BLaER1 (cell line): ENCODE data around the gene TTLL5.

Experiments used
- H3K27ac ChIP-seq: shearing (Covaris generic); formaldehyde crosslinking; 2 replicates; pipeline ENCODE4 v1.8.1; 2022
- H3K27me3 ChIP-seq: shearing (Covaris generic); formaldehyde crosslinking; 2 replicates; pipeline ENCODE4 v1.8.1; 2022
- H3K36me3 ChIP-seq: shearing (Covaris generic); formaldehyde crosslinking; 2 replicates; pipeline ENCODE4 v1.8.1; 2022
- H3K4me1 ChIP-seq: shearing (Covaris generic); formaldehyde crosslinking; 2 replicates; pipeline ENCODE4 v1.8.1; 2022
- H3K4me2 ChIP-seq: shearing (Covaris generic); formaldehyde crosslinking; 2 replicates; pipeline ENCODE4 v1.8.1; 2022
- H3K4me3 ChIP-seq: shearing (Covaris generic); formaldehyde crosslinking; 2 replicates; pipeline ENCODE4 v1.8.1; 2022
- H3K9ac ChIP-seq: shearing (Covaris generic); formaldehyde crosslinking; 2 replicates; pipeline ENCODE4 v1.8.1; 2022
- H3K9me3 ChIP-seq: shearing (Covaris generic); formaldehyde crosslinking; 2 replicates; pipeline ENCODE4 v1.8.1; 2022
- H4K20me1 ChIP-seq: shearing (Covaris generic); formaldehyde crosslinking; 2 replicates; pipeline ENCODE4 v1.8.1; 2022
- Cebpa-rat ChIP-seq: shearing (Covaris generic); IDR thresholded peaks from 2 replicates; pipeline ENCODE4 v1.8.1; 2022

Gene TTLL5

DNA sequence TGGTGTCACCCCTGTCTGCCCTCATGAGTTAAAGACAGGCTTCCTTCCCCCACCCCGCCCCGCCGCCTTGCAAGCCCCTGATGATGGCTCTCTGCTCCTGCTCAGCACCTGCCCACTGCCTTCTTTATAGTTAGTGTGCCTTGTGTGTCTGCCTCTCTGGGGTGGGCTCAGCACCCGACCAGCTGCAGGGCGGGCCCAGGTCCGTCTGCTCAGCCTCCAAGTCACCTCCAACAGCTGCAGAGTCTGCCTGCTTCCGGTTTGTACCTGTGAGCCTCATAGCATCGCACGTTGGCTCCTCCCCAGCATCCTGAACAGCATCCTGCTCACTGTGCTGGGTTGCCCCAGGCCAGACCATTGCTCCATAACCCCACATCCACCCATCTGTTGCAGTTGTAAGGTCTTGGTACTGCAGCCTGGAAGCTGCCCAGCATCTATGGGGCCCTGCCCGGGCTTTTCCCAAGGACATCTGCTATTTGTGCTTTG is 317.2 kb downstream of the TTLL5 start:
- Histone ChIP-seq H3K9me3 (no peaks in the 10 kb centered on the region), H3K27me3 (peaks cover 6% of the 10 kb centered on the region), H4K20me1 (no peaks in the 10 kb centered on the region), H3K27ac (no peak overlapping the region), H3K4me3 (no peak overlapping the region), H3K4me2 (peak overlapping the region; percentile 92), H3K4me1 (peaks cover 57% of the 10 kb centered on the region), H3K9ac (no peak overlapping the region), H3K36me3 (no peaks in the 10 kb centered on the region)
- no peak for TF ChIP-seq Cebpa-rat

DNA sequence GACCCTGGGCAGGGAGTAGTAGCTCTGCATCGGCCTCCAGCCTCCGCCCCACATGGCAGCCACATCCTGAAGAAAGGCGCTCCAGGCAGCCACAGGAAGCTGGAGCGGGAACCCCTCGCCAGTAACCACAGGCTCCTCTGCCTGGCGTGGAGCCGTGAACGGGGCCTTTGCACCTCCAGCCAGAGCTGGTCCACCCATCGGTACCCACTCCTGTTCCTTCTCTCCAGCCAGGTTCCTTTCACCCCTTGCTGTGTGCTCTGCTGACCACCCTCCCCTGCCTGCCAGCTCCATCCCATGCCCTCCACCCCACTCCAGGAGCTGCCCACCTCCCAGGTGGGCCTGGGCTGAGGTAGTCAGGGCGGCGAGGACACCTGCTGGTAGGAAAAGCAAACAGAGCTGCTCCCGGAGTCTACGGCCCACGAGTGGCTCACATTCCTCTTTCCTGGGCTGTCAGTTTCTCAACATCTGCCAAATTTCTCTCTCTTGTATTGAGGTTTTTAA is 318.1 kb downstream of the TTLL5 start:
- Histone ChIP-seq H4K20me1 (no peaks in the 10 kb centered on the region), H3K27me3 (peaks cover 11% of the 10 kb centered on the region), H3K36me3 (no peaks in the 10 kb centered on the region), H3K4me1 (peaks cover 57% of the 10 kb centered on the region), H3K9ac (no peak overlapping the region), H3K9me3 (no peaks in the 10 kb centered on the region), H3K4me2 (peak overlapping the region; percentile 92), H3K27ac (0 out of 2 replicates have a peak overlapping the region, but pooled peaks have one; percentile 3), H3K4me3 (no peak overlapping the region)
- no peak for TF ChIP-seq Cebpa-rat

DNA sequence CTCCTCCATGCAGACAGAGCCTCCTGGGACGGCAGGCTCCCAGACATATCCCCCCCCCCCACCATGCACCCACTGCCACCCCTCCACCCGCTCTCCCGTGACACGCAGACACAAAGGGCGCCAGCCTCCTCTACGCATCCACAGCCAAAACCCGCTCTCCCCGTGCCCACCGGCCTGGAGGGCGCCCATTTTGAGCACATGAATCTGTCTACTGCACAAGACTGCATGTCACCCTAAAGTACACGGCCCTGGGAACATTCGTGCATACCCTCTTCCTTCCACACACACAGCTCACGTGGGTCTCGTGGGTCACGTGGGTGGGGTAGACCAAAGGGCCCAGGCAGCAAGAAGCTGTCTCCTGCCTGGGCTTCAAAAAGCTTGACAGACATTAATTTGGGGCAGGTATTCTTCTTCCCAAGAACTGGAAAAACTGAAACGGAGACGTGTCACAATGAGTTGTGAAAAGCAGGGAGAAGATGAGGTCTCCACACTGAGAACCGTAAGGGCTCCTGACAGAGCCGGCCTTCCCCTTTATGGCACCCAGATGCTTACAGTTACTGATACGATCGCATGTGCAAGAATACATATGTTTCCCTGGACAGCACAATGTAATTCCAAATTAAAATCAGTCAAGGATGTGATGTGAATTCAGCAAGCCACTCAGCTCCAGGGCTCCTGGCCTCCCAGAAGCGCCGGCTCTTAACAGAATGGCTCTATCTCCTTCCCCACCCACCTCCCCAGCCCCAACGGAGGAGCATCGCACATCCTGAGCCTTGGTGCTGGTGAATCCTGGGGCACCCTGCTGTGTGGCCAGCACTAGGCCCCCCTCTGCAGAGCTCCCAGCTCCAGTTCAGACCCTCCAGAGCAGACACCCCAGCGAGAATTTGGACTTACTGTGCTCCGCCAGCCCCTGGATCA is 318.9 kb downstream of the TTLL5 start:
- H3K9ac ChIP-seq, result no peak overlapping the region
- no peak overlapping the region for H3K4me3 ChIP-seq
- peaks cover 57% of the 10 kb centered on the region for H3K4me1 ChIP-seq

GRCh38 chr14:75980856-75981255 is 319.8 kb downstream of the TTLL5 start:
- Histone ChIP-seq H3K27me3 (peaks cover 11% of the 10 kb centered on the region), H3K4me1 (peaks cover 57% of the 10 kb centered on the region), H3K36me3 (no peaks in the 10 kb centered on the region), H3K9ac (no peak overlapping the region), H3K9me3 (no peaks in the 10 kb centered on the region), H3K4me3 (no peak overlapping the region), H4K20me1 (no peaks in the 10 kb centered on the region), H3K27ac (no peak overlapping the region), H3K4me2 (peak overlapping the region; percentile 92)
- TF ChIP-seq Cebpa-rat, result no peak

More for the DNA sequence above, 318.9 kb downstream of the TTLL5 start:
- H4K20me1 ChIP-seq, result no peaks in the 10 kb centered on the region
- H3K27me3 ChIP-seq, result peaks cover 11% of the 10 kb centered on the region
- TF ChIP-seq Cebpa-rat, result no peak
- H3K4me2 ChIP-seq, result peak overlapping the region; percentile 92
- H3K36me3 ChIP-seq, result no peaks in the 10 kb centered on the region
- no peaks in the 10 kb centered on the region for H3K9me3 ChIP-seq
- H3K27ac ChIP-seq, result no peak overlapping the region

DNA sequence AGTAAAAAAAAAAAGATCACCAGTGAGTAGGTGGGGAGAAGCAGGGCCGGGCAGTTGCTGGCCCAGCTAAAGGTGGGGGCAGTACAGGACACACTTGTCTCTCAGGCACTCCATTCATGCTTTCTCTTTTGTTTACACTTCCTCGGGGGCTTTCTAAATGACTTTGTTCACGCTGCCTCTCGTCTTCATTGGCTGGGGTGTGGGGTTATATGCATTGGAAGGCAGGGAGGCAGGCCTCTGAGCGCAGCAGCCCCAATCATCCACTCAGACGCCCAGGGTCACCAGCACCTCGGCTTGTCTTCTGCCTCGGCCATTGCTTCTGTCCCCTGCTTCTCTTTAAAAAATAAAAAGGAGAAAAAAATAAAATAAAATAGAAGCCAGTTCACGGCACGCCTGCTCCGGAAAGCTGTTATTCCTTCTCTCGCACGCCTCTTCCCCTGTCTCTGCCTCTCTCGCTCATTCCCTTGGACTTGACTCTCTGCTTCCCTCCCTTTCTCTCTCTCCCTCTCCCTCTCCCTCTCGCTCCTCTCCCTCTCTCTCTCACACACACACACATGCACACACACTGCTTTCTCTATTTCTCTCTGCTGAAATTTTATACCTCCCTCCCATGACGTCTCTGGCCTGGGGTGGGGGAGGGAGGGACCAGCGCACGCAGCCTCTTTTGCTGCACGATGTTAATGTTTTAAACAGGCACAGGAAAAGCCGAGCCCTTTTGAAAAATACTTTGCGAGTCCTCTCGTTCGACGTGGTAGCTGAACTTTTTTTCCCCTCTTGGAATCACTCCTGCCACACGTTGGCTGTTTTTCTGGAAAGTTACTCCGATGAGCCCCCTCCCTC is 320.6 kb downstream of the TTLL5 start, which contains the start of gene TGFB3:
TSS of gene TGFB3 (minus strand) at position 570 of the 840 bp plus-strand sequence. CDS start 1,102 bp downstream, outside the sequence.
- peaks cover 11% of the 10 kb centered on the region for H3K27me3 ChIP-seq
- H3K9ac ChIP-seq, result peak within 1 kb of the TSS; percentile 81
- no peaks in the 10 kb centered on the region for H3K9me3 ChIP-seq
- no peak for TF ChIP-seq Cebpa-rat
- H4K20me1 ChIP-seq, result no peaks in the 10 kb centered on the region
- H3K4me2 ChIP-seq, result peak within 1 kb of the TSS; percentile 92
- H3K4me3 ChIP-seq, result peak within 1 kb of the TSS; percentile 76
- peak within 1 kb of the TSS; percentile 59; the same call in 1 of the 2 replicates for H3K27ac ChIP-seq
- peaks cover 57% of the 10 kb centered on the region for H3K4me1 ChIP-seq
- H3K36me3 ChIP-seq, result no peaks in the 10 kb centered on the region

DNA sequence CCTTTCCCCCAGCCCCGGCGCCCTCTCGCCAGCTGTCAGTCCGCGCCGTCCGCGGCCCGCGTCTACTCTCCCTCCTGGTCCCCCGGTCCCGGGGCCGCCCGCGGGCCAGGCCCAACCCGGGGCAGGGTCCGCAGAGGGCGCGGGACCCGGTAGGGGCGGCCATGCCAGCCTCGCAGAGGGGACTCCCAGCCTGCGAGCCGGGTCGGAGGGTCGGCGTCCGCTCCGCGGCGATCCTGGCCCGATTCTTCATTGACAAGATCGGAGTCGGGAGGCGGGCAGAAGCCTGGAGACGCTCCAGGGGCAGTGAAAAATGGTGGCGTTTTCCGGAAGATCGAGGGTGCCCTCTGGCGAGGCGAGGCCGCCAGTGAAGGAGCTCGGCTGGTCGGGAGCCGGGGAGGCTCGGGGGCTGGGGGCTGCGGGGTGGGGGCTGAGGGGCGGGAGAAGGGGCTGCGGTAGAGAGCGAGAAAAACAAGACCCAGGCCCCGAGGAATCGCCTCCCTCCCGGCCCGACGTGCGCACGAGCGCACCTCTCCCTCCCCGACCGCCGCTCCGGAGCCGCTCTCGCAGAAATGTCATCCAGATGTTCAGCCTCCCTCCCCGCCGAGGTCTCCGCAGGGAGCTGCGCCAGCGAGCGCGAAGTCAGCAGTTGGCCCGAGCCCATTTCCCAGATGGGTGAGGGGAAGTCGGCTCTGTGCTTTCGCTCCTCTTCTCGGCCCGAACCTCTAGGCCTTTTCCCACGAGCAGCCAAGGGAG is 321.4 kb downstream of the TTLL5 start:
- H3K4me1 ChIP-seq, result peaks cover 50% of the 10 kb centered on the region
- no peak for TF ChIP-seq Cebpa-rat
- H3K27ac ChIP-seq, result peak overlapping the region; percentile 59; the same call in 1 of the 2 replicates
- H3K9ac ChIP-seq, result peak overlapping the region; percentile 81
- no peaks in the 10 kb centered on the region for H3K36me3 ChIP-seq
- H3K9me3 ChIP-seq, result no peaks in the 10 kb centered on the region
- no peaks in the 10 kb centered on the region for H4K20me1 ChIP-seq
- H3K4me2 ChIP-seq, result peak overlapping the region; percentile 92
- peak overlapping the region; percentile 76 for H3K4me3 ChIP-seq
- peaks cover 11% of the 10 kb centered on the region for H3K27me3 ChIP-seq

DNA sequence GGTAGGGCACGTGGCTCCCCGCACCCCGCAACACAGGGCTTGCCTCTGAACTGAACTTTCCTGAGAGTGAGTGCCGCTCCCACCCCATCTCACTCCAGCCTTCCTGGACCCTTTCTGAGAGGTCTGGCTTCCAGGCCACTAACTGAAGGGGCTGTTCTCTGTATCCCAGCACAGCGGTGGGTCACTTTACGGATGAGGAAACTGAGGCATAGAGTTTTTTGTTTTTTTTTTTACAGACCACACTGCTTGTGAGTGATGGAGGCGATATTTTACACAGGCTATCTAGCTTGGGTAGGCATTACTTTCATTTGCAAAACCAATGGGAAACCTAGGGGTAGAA is 321.9 kb downstream of the TTLL5 start:
- Histone ChIP-seq H3K36me3 (no peaks in the 10 kb centered on the region), H3K4me2 (peak overlapping the region; percentile 92), H3K27ac (no peak overlapping the region), H3K9me3 (no peaks in the 10 kb centered on the region), H4K20me1 (no peaks in the 10 kb centered on the region), H3K9ac (no peak overlapping the region), H3K27me3 (peaks cover 11% of the 10 kb centered on the region), H3K4me1 (peaks cover 45% of the 10 kb centered on the region), H3K4me3 (peak overlapping the region; percentile 76)
- no peak for TF ChIP-seq Cebpa-rat

- Histone ChIP-seq H3K27me3 (peaks cover 11% of the 10 kb centered on the region), H3K4me1 (peaks cover 29% of the 10 kb centered on the region), H3K27ac (no peak overlapping the region), H3K9ac (no peak overlapping the region), H4K20me1 (no peaks in the 10 kb centered on the region), H3K9me3 (no peaks in the 10 kb centered on the region), H3K4me2 (no peak overlapping the region), H3K4me3 (no peak overlapping the region), H3K36me3 (no peaks in the 10 kb centered on the region)
- no peak for TF ChIP-seq Cebpa-rat
Observed at GRCh38 chr14:75984674-75985073, 323.6 kb downstream of the TTLL5 start.
